GM18511 (cell line): ENCODE data around the gene MCAT.
"Not testable (repeated sequence)": the region's sequence is repeated elsewhere in the genome, so short reads cannot be mapped to it uniquely, and the experiment has no call there.

Experiments used
- ATAC-seq: cut with Tn5 transposase; IDR thresholded peaks from one replicate; pipeline ENCODE4 v1.9.1; 2021; ENCODE audit warnings: mild to moderate bottlenecking, moderate library complexity; ENCODE audit not compliant: unreplicated experiment

MCAT gene

DNA sequence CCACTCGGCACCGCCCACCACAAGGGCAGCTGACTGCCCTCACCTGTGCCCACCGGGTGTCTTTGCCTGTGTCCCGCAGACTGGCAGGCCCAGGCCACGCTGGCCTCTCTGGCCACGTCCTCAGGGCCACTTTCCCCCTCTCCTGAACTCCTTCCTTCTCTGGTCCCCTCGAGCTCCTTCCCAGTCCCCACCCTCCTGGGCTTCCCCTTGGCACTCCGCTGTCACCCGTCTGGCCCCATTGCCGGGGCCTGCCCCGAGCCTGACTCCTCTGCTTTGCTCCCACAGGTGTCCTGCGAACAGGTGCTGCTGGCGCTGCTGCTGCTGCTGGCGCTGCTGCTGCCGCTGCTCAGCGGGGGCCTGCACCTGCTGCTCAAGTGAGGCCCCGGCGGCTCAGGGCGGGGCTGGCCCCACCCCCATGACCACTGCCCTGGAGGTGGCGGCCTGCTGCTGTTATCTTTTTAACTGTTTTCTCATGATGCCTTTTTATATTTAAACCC is 14.2 kb downstream of the MCAT start:
- no peak for ATAC-seq

DNA sequence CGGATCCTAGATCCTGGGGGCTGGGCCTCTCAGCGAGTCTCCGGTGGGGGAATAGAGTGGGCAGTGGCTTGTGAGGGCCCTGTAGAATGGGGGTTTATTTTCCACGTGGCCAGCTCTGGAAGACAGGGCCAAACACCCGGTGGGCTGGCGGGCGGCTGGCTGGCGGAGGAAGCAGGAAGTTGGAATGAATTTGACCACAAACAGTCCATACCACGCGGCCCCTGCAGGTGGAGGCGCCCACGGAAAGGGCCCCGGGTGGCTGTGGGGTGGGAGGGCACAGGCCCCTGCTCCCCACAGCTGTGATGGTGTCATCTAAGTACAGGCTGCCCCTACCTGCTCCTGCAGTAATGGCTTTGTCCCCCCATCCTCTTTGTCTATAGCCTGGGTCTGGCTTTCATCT is 15.1 kb downstream of the MCAT start:
- ATAC-seq = no peak

DNA sequence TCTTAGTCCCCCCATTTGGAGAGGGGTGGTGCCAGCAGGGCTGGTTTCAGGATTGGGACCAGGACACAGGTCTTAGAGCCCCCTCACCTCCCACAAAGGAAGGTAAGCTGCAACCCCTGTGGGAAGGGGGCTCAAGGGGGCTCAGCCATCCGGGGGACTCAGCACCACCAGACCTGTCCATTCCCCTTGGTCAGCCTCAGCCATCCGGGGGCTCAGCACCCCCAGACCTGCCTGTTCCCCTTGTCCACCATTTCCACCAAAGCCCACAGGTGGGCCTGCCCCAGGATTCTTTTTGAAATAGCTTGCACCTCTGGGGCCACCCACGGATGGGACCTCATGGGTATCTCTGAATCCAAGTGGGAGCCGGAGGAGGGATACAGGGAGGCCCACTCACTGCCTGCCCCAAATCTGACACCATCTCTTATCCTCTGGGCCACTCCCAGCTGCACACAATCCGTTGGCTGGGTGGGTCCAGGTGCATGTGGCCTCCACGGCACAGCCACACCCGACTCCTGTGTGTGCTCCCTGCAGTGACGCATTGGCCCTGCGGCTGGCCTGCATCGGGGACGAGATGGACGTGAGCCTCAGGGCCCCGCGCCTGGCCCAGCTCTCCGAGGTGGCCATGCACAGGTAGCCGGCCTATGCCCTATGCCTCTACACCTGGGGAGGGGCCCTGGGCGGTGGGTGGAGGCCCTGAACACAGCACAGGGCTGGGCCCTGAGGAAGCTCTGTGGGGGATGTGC is 15.9 kb downstream of the MCAT start:
- no peak for ATAC-seq

DNA sequence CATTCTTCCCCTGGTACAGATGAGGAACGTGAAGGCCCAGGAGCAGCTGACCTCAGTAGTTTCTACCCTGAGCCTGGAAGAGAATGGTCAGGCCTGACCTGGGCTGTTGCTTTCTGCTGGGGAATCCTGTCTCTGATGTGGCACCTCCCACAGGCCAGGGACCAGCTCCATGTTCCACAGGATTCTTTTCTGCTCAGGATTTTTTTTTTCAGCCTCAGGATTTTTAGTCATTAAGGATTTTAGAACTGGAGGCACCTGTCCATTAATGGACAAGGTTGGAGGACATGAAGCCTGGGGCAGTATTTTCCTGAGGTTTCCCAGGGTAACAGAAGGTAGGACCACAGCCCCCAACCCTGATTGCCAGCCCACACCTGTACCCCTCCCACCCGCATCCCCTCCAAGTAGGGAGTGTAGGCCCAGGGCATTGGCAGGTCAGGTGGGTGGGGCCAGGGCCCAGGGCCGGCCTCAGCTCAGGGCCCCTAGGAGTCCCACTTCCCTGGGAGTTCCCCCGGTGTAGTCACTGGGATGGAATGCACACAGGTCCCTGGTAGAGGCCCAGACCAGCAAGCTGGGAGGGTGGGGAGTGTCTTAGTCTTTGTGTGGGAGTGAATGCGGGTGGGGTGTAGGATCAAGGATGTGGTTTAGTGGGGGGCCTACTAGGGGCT is 16.6 kb downstream of the MCAT start:
- no peak for ATAC-seq

DNA sequence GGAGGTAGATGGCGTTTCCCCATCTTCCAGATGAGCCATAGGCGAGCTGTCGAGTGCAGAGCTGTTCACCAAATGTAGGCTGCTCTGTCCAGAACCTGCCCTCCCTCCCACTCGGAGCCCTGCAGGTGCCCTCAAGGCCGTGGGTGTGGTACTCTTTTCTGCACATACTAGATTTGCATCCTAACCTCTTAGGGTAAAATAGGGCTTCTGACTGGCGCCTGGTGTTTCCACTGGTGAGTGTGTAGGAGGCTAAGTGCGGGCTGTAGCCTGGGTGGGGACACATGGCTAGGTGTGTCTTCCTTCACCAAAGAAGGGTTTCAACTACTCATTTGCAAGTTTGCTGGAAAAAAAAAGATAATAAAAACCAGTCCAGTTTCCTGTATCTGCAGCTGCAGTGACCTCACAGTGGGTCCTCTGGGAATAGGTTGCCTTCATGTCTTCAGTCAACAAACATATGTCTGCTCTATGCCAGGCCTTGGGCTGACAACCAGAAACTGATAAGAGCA is 24.2 kb downstream of the MCAT start:
- ATAC-seq = peak; percentile 71

DNA sequence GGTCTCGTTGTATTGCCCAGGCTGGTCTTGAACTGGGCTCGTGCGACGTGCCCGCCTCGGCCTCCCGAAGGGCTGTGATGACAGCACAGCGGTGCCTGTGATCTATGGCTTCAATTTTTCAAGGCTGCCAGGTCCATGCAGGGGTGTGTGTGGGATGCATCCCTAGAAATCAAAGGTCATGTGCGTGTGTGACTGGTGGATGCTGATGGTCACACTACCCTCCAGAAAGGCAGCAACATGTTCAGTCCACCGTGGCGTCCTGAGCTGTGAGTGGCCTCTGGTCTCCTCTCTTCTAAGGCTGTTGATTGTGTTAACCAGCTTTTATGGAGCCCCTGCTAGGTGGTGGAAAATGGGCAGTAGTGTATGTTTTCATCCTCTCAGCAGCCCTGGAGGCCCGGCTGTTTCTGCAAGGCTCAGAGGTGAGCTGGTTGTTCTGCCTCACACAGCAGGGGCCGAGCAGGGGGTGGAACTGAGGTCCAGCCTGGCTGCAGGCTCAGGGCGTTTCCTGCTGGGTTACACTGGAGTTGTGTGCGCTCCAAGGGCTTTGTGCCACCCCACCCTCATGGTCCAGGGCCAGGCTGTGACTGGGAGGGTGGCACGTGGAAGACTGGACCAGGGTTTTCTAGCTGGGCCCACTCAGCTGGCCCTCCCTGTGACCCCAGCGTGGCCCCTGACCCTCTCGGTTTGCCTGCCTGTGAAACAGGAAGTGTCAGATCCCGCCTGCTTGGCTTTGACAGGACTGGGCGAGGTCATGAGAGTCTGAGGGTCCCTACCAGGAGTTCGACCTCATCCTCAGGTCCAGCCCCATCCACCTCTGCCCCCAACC is 25.0 kb downstream of the MCAT start:
- no peak for ATAC-seq

DNA sequence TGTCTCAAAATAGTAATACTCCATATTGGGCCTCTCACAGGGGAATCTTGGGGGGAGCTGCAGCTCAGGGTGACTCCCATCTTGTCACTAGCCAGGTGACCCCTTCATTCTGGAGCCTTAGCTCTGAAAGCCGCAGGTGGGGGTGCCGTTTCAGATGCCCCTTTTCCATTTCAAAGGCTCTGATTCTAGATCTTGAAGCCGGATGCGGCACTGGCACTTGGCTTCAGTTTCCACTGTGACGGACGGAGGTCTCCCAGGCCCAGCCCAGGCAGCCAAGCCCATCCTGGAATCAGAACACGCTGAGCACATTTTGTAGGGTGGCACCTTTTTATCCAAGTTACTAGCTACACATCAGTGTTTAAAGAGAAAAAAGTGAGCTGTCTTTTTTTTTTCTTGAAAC is 26.3 kb downstream of the MCAT start:
- ATAC-seq = no peak

DNA sequence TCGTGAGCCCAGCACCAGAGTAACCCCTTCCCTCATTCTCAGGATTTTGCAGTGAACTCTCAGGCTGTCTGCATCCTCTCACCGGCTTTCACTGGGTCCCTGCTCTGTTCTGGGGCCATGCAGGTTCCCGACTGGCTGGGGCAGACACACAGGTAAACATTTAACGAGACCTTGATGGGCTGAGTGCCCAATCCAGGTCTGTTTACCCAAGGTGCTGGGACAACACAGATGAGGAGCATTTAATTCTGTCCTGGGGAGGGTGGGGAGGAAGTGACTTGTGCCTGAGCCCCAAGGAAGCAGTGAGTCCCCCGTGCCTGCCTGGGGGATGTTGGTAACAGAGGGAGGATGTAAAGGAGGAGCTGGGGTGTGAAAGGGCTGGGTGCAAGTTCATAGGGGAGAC is 28.2 kb downstream of the MCAT start:
- ATAC-seq = no peak

DNA sequence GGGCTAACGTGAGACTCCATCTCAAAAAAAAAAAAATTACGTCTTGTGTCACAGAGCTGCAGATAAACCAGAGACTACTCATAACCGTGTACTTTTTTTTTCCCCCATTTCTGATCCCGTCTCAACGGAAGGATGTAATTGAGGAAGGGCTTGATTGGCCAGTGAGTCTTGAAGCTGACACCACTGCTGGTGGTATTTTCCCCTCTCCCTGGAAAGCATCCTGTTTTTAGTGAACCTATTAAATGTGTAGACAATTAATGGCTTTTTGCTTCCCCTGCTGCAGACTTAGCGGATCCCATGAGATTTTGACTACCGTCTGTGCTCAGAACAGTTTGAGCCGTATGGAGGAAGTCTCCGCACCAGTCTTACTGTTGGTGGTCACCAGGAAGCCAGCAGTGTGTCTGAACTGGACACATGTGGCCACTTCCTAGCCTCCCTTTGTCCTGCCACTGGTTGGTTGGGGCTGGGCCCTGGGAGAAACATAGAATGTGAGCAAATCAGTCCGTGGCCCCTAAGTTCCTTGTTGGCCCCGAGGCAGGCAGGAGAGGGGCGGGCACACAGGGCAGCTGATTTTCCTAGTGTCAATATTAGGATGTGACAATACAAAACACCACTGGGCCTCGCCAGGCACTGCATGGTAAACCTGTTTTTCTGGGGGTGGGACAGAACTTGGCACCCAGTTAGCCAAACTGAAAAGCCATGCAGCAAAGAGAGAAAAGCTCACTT is 29.5 kb downstream of the MCAT start:
- no peak for ATAC-seq

DNA sequence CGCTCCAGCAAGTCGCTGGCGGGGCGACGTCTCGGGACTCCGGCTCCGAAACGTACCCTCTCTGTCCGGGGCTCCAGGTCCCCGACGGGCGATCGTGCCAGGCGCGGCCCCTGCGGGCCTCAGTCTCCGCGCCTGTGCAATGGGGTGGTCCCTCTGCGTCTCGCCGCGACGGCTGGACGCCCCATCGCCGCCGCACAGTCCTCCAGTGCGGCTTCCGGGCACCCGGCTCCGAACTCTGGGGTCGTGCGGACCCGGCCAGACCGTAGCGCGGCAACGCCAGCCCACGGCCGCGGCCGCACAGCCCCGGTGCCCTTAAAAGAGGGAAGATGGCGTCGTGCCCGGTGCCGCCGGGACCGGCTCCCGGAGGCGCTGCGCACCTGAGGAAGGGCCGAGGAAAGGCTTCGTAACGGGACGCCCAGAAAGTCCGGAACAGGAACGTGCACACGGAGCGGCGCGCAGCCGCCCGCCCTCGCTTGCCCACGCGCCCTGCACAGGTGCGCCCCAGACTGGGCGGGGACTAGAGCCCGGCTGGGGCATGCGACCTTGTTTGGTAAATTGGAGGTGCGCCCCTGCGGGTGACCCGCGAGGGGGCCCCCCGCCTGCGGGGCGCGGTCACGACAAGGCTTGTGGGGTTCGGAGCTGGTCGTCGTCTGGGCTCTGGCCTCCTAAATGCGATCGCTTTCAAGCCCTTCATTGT is 32.1 kb downstream of the MCAT start:
- no peak for ATAC-seq

DNA sequence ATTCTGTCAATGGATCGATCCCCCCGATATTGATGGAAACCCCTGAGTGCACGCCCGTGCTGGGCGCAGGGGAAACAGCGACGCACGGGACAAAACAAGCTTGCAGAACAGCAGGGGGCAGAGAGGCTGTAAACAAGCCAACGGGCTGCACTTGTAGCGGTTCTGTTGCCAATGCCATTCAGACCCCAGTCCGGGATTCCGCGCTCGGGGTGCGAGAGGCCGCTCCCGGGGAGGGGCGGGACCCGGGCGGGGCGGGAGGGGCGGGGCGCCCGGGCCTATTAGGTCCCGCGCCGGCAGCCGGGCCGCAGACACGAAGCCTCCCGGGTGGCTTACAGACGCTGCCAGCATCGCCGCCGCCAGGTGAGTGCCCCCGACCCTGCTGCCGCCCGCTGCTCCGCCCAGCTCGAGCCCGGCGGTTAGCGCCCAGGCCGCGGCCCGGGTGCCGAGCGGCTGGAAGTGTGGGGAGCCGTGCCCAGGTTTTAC is 32.7 kb downstream of the MCAT start, which contains the start of gene BIK:
BIK (plus strand) TSS at position 307 of the 483 bp plus-strand sequence. CDS start 13,273 bp downstream, outside the sequence.
- ATAC-seq = no peak

DNA sequence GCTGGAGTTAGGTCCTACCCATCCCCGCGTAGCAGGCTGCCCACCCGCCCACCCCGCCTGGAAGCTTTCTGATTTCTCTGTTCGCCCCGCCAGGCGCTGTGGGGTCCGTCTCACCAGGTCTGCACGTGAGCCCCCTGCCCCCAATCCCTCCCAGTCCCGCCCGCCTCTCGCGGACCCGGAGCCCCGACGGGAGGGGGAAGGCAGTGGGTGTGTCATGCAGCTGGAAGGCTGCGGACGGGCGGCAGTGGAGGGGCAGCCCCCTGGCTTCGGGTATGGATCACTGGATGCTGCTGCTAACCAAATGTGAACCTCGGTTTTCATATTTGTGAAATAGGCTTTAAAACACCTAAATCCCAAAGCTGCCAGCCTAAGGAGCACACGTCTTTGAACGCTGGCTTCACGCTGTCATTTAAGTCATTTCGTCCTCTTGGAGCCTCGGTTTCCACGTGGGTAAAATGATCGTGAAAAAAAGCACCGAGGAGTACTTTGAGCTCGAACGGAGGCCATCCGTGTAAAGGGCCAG is 33.2 kb downstream of the MCAT start:
- ATAC-seq = no peak

DNA sequence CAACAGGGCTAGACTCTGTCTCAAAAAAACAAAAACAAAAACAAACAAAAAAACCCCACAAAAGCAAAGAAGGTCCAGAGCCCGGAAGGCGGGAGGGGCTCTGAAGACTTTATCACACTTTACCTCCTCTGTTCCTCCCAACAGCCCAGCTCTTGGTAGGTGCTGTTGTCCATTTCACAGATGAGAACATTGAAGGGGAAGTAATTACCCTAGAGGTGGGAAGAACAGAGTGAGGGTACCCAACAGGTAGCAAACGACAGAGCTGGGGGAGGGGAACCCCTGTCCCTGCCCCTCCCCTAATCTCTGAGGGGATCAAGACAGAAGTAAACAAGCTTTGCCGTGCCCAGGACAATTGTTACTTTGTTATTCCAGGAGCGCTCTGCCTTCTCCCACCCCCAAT is 33.7 kb downstream of the MCAT start:
- no peak for ATAC-seq

DNA sequence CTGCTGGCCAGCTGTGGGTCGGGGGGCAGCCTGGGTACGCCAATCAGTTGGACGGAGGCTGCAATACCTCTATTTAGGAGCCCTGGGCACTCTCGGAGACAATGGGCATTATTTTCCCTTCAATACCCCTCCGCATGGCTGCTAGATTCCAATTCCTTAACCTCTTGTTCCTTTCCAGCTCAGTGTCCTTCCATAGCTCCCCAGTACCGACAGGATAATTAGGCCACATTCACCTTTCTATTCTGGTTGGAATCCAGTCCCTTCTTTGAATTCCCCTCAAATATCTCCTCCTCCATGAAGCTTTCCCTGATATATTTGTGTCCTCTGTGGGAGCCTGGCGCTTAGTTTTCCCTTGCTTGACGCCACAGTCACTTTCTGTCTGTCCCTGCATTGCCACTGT is 36.9 kb downstream of the MCAT start:
- ATAC-seq = no peak

DNA sequence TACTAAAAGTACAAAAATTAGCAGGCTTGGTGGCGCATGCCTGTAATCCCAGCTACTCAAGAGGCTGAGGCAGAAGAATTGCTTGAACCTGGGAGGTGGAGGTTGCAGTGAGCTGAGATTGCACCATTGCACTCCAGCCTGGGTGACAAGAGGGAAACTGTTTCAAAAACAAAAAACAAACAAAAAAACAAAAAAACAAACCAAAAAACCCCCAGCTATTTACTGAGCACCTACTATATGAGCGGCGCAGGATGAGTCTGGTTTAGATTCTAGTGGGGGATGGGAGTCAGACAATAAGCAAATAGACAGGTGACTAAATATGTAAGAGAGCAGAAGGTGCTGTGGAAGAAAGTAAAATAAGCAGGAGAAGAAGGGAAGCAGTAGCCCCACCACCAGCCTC is 38.2 kb downstream of the MCAT start:
- not testable (repeated sequence) for ATAC-seq

DNA sequence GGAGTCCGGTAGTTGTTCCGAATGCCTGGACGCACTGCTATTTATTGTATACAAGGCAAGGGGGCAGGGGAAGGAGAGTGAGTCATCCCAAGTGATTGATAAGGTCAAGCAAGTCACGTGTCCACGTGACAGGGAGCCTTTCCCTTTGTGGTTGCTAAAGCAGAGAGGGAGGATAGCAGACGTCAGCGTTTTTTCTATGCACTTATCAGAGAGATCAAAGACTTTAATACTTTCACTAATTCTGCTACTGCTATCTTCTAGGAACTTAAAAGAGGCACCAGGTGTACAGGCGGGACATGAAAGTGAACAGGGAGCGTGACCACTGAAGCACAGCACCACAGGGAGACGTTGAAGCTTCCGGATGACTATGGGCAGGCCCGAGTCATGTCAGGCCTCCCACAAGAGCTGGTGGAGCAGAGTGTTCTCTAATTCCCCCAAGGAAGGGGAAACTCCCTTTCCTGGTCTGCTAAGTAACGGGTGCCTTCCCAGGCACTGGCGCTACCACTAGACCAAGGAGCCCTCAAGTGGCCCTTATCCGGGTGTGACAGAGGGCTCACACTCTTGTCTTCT is 39.1 kb downstream of the MCAT start:
- not testable (repeated sequence) for ATAC-seq

DNA sequence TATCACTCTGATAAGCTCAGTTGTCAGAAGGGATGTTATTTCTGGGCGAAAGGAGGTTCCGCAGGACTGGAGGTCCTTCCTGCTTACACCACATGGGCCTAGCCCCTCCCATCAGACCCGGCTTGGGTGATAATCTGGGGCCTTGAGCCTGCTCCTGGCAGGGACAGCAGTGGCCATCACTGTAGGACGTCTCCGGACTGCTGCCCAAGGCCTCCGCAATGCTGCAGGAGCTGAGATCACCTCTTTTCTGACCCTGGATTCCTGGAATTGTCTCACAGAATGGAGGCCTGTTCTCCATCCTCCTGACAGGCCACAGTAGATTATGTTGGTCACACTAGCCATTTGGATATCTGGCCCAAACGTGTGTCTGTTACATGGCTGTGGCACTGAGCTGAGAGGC is 41.9 kb downstream of the MCAT start:
- no peak for ATAC-seq

DNA sequence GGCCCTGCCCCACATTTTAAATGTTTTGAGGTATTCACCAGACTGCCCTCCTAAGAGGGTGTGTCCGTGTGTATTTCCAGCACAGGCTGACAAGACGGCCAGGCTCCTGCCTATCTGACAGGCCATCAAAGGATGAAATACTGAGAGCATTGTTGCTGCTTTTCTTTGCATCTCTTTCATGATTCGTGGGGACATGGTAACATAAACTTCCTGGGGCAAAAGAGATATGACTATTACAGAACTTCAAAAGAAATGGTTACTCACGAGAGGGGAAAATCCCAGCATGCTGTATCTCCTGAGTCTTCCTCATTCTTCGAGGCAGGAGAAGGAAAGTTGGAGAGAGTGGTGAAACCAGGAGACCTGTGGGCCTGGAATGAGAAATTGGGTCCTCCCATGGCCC is 43.0 kb downstream of the MCAT start:
- ATAC-seq = no peak

DNA sequence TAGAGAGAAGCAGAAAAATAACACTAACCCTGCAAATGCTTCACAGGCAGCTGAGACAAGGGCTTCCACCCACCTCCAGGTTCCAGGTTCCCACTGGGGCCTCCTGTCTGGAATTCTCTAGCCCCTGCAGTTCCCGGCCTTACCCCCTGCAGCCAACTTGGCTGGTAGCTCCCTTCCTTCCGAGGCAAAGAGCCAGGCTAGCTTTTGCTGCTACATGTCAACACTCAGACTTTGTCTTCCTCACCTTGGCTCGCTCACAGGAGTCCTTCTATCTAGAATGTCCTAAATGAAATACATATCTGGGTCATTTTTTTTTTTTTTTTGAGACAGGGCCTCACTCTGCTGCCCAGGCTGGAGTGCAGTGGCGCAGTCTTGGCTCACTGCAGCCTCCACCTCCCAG is 44.1 kb downstream of the MCAT start:
- no peak for ATAC-seq
